Measurements from ENCODE around the gene SYNC. TPM values are rescaled to one million over a fixed set of nuclear protein-coding genes. Genes with fewer than 3 reads are reported as not detected.
A peak's percentile ranks its signal among the peaks of the same experiment; 100 is the strongest.
"Not testable (repeated sequence)": the region's sequence is repeated elsewhere in the genome, so short reads cannot be mapped to it uniquely, and the experiment has no call there.

The SYNC gene
- total RNA-seq, 1 experiment from 2014 or later: 0.20 TPM

GRCh38 chr1:32713081-32713480 lies 10.5 kb upstream of the SYNC start:
- ChIA-PET CTCF (interaction anchor here (0.7 to 3.1 kb wide), 8 partner anchors 24 to 193 kb away, joined by 3 to 79 read pairs (median 8); no protein-coding TSS in a partner anchor), POLR2A (interaction anchor here (0.6 kb wide), 1 partner anchor 21 kb away, joined by 4 read pairs; no protein-coding TSS in a partner anchor)
- intact Hi-C loops (cut with micrococcal nuclease; ENCODE audit: unreplicated experiment): no loop called here
- BruUV-seq (replicated peaks): no TSS peak
- Histone ChIP-seq H3K9me3 (no peaks in the 10 kb centered on the region), H3K36me3 (ENCODE audit: control insufficient read depth, insufficient read depth, low read length) (no peaks in the 10 kb centered on the region), H3K4me1 (peaks cover 18% of the 10 kb centered on the region), H3K27me3 (replicated peaks; ENCODE audit: control insufficient read depth, insufficient read depth, low read length) (no peaks in the 10 kb centered on the region), H3K4me3 (ENCODE audit: low read depth, low read length) (no peak overlapping the region)
- Mint-ChIP-seq H3K4me3 (ENCODE audit: unreplicated experiment) (peak overlapping the region; percentile 46), H3K36me3 (ENCODE audit: insufficient read depth, unreplicated experiment) (no peaks in the 10 kb centered on the region), H3K27me3 (ENCODE audit: insufficient read depth, unreplicated experiment) (no peaks in the 10 kb centered on the region), H3K4me1 (ENCODE audit: low read depth, unreplicated experiment) (peaks cover 8% of the 10 kb centered on the region), H3K9me3 (ENCODE audit: unreplicated experiment) (no peaks in the 10 kb centered on the region), H3K27ac (ENCODE audit: unreplicated experiment) (peak overlapping the region; percentile 70)
- no peak for DNase-seq
- no peak for TF ChIP-seq CTCF (IDR thresholded peaks at IDR 0.05; ENCODE audit: insufficient read depth in 1 of 2, low read depth in 1 of 2, low read length in 1 of 2, severe bottlenecking in 1 of 2, unreplicated experiment in 1 of 2)

- H3K4me1 Mint-ChIP-seq (ENCODE audit: low read depth, unreplicated experiment); H3K36me3 ChIP-seq (ENCODE audit: control insufficient read depth, insufficient read depth, low read length); H3K9me3 Mint-ChIP-seq (ENCODE audit: unreplicated experiment); BruUV-seq (replicated peaks); H3K4me3 Mint-ChIP-seq (ENCODE audit: unreplicated experiment); H3K36me3 Mint-ChIP-seq (ENCODE audit: insufficient read depth, unreplicated experiment); H3K4me3 ChIP-seq (ENCODE audit: low read depth, low read length); intact Hi-C loops (cut with micrococcal nuclease; ENCODE audit: unreplicated experiment); H3K27ac Mint-ChIP-seq (ENCODE audit: unreplicated experiment); H3K27me3 ChIP-seq (replicated peaks; ENCODE audit: control insufficient read depth, insufficient read depth, low read length); DNase-seq; H3K9me3 ChIP-seq; POLR2A ChIA-PET; H3K4me1 ChIP-seq; H3K27me3 Mint-ChIP-seq (ENCODE audit: insufficient read depth, unreplicated experiment): not testable (repeated sequence)
- CTCF ChIA-PET: interaction anchor here (3.1 kb wide), 1 partner anchor 63 kb away, joined by 79 read pairs; no protein-coding TSS in a partner anchor
Measured at GRCh38 chr1:32711221-32711620, 8.7 kb upstream of the SYNC start.

GRCh38 chr1:32709476-32709875 lies 6.9 kb upstream of the SYNC start:
- BruUV-seq (replicated peaks): no TSS peak
- H3K27ac Mint-ChIP-seq (ENCODE audit: unreplicated experiment): no peak overlapping the region

More at GRCh38 chr1:32709476-32709875, 6.9 kb upstream of the SYNC start:
- Mint-ChIP-seq H3K36me3 (ENCODE audit: insufficient read depth, unreplicated experiment) (no peaks in the 10 kb centered on the region), H3K9me3 (ENCODE audit: unreplicated experiment) (no peaks in the 10 kb centered on the region), H3K4me3 (ENCODE audit: unreplicated experiment) (no peak overlapping the region), H3K27me3 (ENCODE audit: insufficient read depth, unreplicated experiment) (no peaks in the 10 kb centered on the region), H3K4me1 (ENCODE audit: low read depth, unreplicated experiment) (no peaks in the 10 kb centered on the region)
- Histone ChIP-seq H3K4me1 (no peaks in the 10 kb centered on the region; the same call in 1 of the 2 replicates), H3K27me3 (replicated peaks; ENCODE audit: control insufficient read depth, insufficient read depth, low read length) (no peaks in the 10 kb centered on the region), H3K36me3 (ENCODE audit: control insufficient read depth, insufficient read depth, low read length) (no peaks in the 10 kb centered on the region), H3K9me3 (no peaks in the 10 kb centered on the region), H3K4me3 (ENCODE audit: low read depth, low read length) (no peak overlapping the region)
- intact Hi-C loops (cut with micrococcal nuclease; ENCODE audit: unreplicated experiment): no loop called here
- DNase-seq: no peak
- ChIA-PET CTCF (no interaction called here), POLR2A (no interaction called here)
- no peak for TF ChIP-seq CTCF (IDR thresholded peaks at IDR 0.05; ENCODE audit: insufficient read depth in 1 of 2, low read depth in 1 of 2, low read length in 1 of 2, severe bottlenecking in 1 of 2, unreplicated experiment in 1 of 2)
